ENCODE results near the gene HDAC9.

The HDAC9 gene

GRCh38 chr7:18768256-18768655 lies 272.7 kb downstream of the HDAC9 start:
- no peak for DNase-seq (ENCODE audit: low read depth, low spot score)
- no peak for TF ChIP-seq CTCF (IDR thresholded peaks at IDR 0.05; ENCODE audit: insufficient read depth, low read length, missing control alignments)
- POLR2A ChIA-PET: interaction anchor here (0.9 kb wide), 1 partner anchor 256 kb away, joined by 3 read pairs; no protein-coding TSS in a partner anchor
- CTCF ChIA-PET: interaction anchor here (0.6 to 1.3 kb wide), 2 partner anchors 75 to 106 kb away, joined by 3 read pairs; no protein-coding TSS in a partner anchor
- no peak overlapping the region for H3K4me3 ChIP-seq (ENCODE audit: low read depth, low read length)

DNA sequence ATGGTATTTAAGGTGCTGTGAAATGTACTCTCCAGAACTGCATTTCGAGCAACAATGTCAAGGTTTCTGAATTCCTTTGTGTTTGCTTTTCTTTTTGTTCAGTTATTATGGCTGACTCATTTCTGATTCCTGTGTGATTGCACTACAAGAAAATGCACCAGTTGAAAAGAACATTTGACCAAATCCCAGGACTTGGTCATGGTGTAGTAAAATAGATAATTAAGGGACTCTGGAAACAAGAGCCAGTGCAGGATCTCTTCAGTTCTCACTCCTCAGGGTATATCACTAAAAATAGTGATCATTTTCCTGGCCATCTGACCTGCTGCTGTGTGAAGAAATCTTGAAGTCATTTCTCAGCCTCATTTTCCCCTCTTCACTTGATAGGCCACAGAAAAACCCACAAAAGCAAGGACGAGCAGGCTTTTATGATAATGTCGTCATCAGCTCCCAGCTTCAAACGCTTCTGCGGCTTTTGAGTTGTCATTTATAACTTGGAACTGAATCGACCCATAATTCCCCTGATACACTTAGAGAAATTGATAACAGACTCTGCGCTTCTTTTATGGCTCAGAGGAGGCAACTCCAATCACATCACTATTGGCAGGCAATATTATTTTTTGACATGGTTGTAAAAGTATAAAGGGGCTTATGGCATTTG lies 274.7 kb downstream of the HDAC9 start:
- TF ChIP-seq CTCF (IDR thresholded peaks at IDR 0.05; ENCODE audit: insufficient read depth, low read length, missing control alignments): no peak
- DNase-seq (ENCODE audit: low read depth, low spot score): peak; percentile 44
- H3K4me3 ChIP-seq (ENCODE audit: low read depth, low read length): no peak overlapping the region; the same call in 1 of the 2 replicates
- CTCF ChIA-PET: interaction anchor here (1.0 to 1.5 kb wide), 2 partner anchors 11 to 15 kb away, joined by 4 to 5 read pairs; no protein-coding TSS in a partner anchor
- POLR2A ChIA-PET: interaction anchor here (1.0 kb wide), 1 partner anchor 8 kb away, joined by 4 read pairs; no protein-coding TSS in a partner anchor

DNA sequence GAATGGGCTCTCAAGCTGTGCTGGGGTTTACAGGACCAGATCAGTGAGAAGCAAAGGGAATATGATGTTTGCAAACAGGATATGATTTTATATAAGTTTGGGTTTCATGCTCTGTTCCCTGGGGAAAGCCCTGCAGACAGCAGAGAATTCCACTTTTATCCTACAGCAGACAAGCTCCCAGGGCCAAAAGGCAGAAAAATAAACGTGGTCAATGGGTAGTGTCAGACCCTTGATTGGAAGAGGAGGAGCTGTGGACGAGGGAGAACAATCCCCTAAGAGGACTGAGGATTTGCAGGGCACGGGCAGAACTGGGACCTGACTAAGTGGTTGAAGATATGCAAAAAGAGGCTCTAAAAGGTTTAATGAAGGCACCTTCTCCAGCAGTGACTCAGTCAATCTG lies 275.3 kb downstream of the HDAC9 start:
- POLR2A ChIA-PET: no interaction called here
- H3K4me3 ChIP-seq (ENCODE audit: low read depth, low read length): no peak overlapping the region
- CTCF ChIA-PET: interaction anchor here (0.6 to 1.5 kb wide), 4 partner anchors 10 to 900 kb away, joined by 3 to 5 read pairs (median 4); no protein-coding TSS in a partner anchor

DNA sequence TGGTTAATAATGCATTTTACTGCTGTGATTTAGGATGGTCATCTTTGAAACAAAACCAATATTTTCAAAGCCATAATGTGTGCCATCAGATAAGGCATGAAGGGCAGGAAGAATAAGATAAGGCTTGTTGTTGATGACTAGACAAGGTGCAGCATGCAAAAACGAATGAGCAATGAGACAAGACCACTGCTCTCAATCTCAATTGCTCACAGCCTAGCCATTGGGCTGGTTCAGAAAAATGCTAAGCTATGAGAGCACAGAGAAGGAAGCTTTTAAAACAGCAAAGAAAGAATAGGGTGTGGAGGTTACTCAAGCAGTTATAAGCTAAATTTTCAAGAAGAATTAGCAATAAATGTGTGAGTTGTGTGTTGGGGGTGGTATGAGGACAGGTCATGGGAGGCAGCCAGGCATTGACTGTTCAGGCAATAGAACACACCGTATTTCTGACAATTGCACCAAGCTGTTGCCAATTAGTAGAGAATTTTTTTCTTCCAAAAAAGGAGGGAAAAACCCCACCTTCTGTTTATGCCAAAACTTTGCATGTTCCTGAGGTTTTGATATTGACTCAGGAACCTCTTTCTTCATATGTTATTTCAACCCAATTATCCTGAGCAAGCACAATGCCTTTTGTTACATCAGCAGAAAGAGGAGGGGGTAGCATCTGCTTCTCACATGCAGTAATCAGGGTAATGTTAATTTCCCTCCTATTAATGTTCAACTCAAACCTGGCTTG lies 276.5 kb downstream of the HDAC9 start:
- no peak for DNase-seq (ENCODE audit: low read depth, low spot score)
- ChIA-PET POLR2A (no interaction called here), CTCF (interaction anchor here (1.3 to 1.5 kb wide), 3 partner anchors 9 to 353 kb away, joined by 4 to 5 read pairs (median 5); no protein-coding TSS in a partner anchor)
- no peak overlapping the region for H3K4me3 ChIP-seq (ENCODE audit: low read depth, low read length)
- no peak for TF ChIP-seq CTCF (IDR thresholded peaks at IDR 0.05; ENCODE audit: insufficient read depth, low read length, missing control alignments)

More for the DNA sequence above, 275.3 kb downstream of the HDAC9 start:
- DNase-seq (ENCODE audit: low read depth, low spot score): no peak
- no peak for TF ChIP-seq CTCF (IDR thresholded peaks at IDR 0.05; ENCODE audit: insufficient read depth, low read length, missing control alignments)

GRCh38 chr7:18772567-18772965 lies 277.0 kb downstream of the HDAC9 start:
- H3K4me3 ChIP-seq (ENCODE audit: low read depth, low read length): no peak overlapping the region
- POLR2A ChIA-PET: no interaction called here
- CTCF ChIA-PET: interaction anchor here (1.3 to 1.5 kb wide), 2 partner anchors 12 to 17 kb away, joined by 4 to 5 read pairs; no protein-coding TSS in a partner anchor
- TF ChIP-seq CTCF (IDR thresholded peaks at IDR 0.05; ENCODE audit: insufficient read depth, low read length, missing control alignments): no peak
- DNase-seq (ENCODE audit: low read depth, low spot score): no peak

DNA sequence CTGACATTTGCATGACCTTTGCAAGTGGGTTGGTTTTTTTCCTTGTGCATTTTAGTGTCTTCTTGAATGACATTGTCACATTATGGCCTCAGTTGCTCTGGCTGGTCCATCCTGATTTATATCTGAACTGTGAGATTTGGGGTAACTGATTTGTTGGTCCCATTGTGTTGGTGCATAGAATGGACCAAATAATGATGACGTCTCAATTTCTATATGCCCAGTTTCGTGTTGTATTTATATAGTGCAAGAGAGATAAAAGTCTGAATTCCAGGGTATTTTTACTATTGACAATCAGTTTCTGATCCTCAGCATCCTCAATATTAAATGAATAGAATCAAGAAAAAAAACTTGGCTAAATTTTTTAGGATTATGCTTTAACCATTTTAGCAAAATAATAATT lies 281.8 kb downstream of the HDAC9 start:
- CTCF ChIA-PET: no interaction called here

More for the DNA sequence above, 281.8 kb downstream of the HDAC9 start:
- no peak for TF ChIP-seq CTCF (IDR thresholded peaks at IDR 0.05; ENCODE audit: insufficient read depth, low read length, missing control alignments)
- no peak for DNase-seq (ENCODE audit: low read depth, low spot score)
- POLR2A ChIA-PET: no interaction called here
- no peak overlapping the region for H3K4me3 ChIP-seq (ENCODE audit: low read depth, low read length)

Measured in AG04449 (cell line).